HG03575 (cell line): ENCODE measurements around the gene TAF10.
A peak's percentile ranks its signal among the peaks of the same experiment; 100 is the strongest.

ENCODE experiments used
- ATAC-seq: cut with Tn5 transposase; IDR thresholded peaks from one replicate; pipeline ENCODE4 v1.9.1; 2021; ENCODE audit not compliant: unreplicated experiment, insufficient number of reproducible peaks, low FRiP score; ENCODE audit errors: extremely low read depth

TAF10 gene

GRCh38 chr11:6612213-6613041 lies at the start of gene TAF10:
TAF10 (minus strand) TSS chr11:6612216; CDS start chr11:6612189, 27 bp downstream.
- peak; percentile 51 for ATAC-seq

GRCh38 chr11:6660712-6661111 lies 48.7 kb upstream of the TAF10 start:
- ATAC-seq, result no peak

GRCh38 chr11:6658647-6659046 lies 46.6 kb upstream of the TAF10 start:
- no peak for ATAC-seq

- ATAC-seq, result no peak
Measured at GRCh38 chr11:6657346-6657745, 45.3 kb upstream of the TAF10 start.

- no peak for ATAC-seq
Measured at GRCh38 chr11:6656936-6657335, 44.9 kb upstream of the TAF10 start.

GRCh38 chr11:6656584-6656915 lies 44.5 kb upstream of the TAF10 start:
- ATAC-seq, result no peak

- ATAC-seq, result no peak
Measured at GRCh38 chr11:6655790-6656583, 44.0 kb upstream of the TAF10 start, which contains the start of gene DCHS1. DCHS1 (minus strand) TSS chr11:6655809; CDS start chr11:6641613, 14,196 bp downstream.

- no peak for ATAC-seq
Measured at GRCh38 chr11:6655020-6655789, 43.2 kb upstream of the TAF10 start.

GRCh38 chr11:6654281-6655019 lies 42.4 kb upstream of the TAF10 start:
- no peak for ATAC-seq

GRCh38 chr11:6653656-6654055 lies 41.6 kb upstream of the TAF10 start:
- ATAC-seq, result no peak

GRCh38 chr11:6653097-6653496 lies 41.1 kb upstream of the TAF10 start:
- ATAC-seq, result no peak

- no peak for ATAC-seq
Measured at GRCh38 chr11:6652182-6652581, 40.2 kb upstream of the TAF10 start.

- no peak for ATAC-seq
Measured at GRCh38 chr11:6650980-6651379, 39.0 kb upstream of the TAF10 start.

- no peak for ATAC-seq
Measured at GRCh38 chr11:6650104-6650503, 38.1 kb upstream of the TAF10 start.

GRCh38 chr11:6648501-6648900 lies 36.5 kb upstream of the TAF10 start:
- no peak for ATAC-seq

- ATAC-seq, result no peak
Measured at GRCh38 chr11:6647836-6648235, 35.8 kb upstream of the TAF10 start.

GRCh38 chr11:6646918-6647679 lies 35.1 kb upstream of the TAF10 start:
- peak; percentile 75 for ATAC-seq

GRCh38 chr11:6646576-6646917 lies 34.5 kb upstream of the TAF10 start:
- no peak for ATAC-seq
